Spleen (tissue), 11 donors: ENCODE measurements around the gene SMAD6. TPM values are rescaled to one million over a fixed set of nuclear protein-coding genes. Genes with fewer than 3 reads are reported as not detected.

ENCODE experiments used
- DNase-seq: peaks from one replicate; pipeline ENCODE4 v3.0.0-alpha.2; 2020
- H3K27ac ChIP-seq, 8 donors: fragments of 200-600 bp; sonication (generic) in 7 of 8; 1 replicate in 4 of 8; 2 replicates in 4 of 8; pipeline versions ENCODE4 v1.5.0 to v1.8.0; 2016 to 2021; ENCODE audit warnings: inconsistent platforms in 4 of 8, mild to moderate bottlenecking in 4 of 8, moderate library complexity in 1 of 8
- H3K27me3 ChIP-seq, 7 donors: fragments of 200-600 bp; sonication (generic) in 6 of 7; replicated peaks in 1 of 7; 1 replicate in 4 of 7; 2 replicates in 3 of 7; pipeline versions ENCODE4 v1.5.0 to v1.8.0; 2016 to 2021; ENCODE audit warnings: inconsistent platforms in 3 of 7, mild to moderate bottlenecking in 1 of 7
- H3K36me3 ChIP-seq, 6 donors: fragments of 200-600 bp; sonication (generic) in 5 of 6; 1 replicate in 4 of 6; 2 replicates in 2 of 6; pipeline versions ENCODE4 v1.5.0 to v1.8.0; 2016 to 2021; ENCODE audit warnings: inconsistent platforms in 2 of 6
- H3K4me1 ChIP-seq, 6 donors: fragments of 200-600 bp; sonication (generic) in 5 of 6; 1 replicate in 3 of 6; 2 replicates in 3 of 6; pipeline versions ENCODE4 v1.5.0 to v1.8.0; 2016 to 2021; ENCODE audit warnings: inconsistent platforms in 3 of 6
- H3K4me3 ChIP-seq, 8 donors: fragments of 200-600 bp; sonication (generic) in 7 of 8; 1 replicate in 4 of 8; 2 replicates in 4 of 8; pipeline versions ENCODE4 v1.5.0 to v1.8.0; 2016 to 2021; ENCODE audit warnings: inconsistent platforms in 4 of 8, mild to moderate bottlenecking in 4 of 8, moderate library complexity in 2 of 8
- H3K9me3 ChIP-seq, 8 donors: fragments of 200-600 bp; sonication (generic) in 7 of 8; 1 replicate in 4 of 8; 2 replicates in 4 of 8; pipeline versions ENCODE4 v1.5.0 to v1.8.0; 2016 to 2021; ENCODE audit warnings: inconsistent platforms in 4 of 8
- POLR2A ChIP-seq, 3 donors: fragments of 450-650 bp; IDR thresholded peaks; one replicate each; pipeline ENCODE4 v1.5.1; 2017; ENCODE audit warnings: antibody characterized with exemption in 3 of 3, mild to moderate bottlenecking in 1 of 3
- POLR2AphosphoS5 ChIP-seq, 3 donors: sonication (generic); formaldehyde crosslinking; IDR thresholded peaks; one replicate each; pipeline ENCODE4 v1.5.1; 2017; ENCODE audit warnings: antibody characterized with exemption in 3 of 3
- WGBS, 5 donors: extraction: QIAGEN DNeasy Blood & Tissue Kit in 3 of 5; methylation state at CpG; one replicate each; pipeline versions ENCODE4 v1.1.5 to v1.1.7; 2013 to 2018; 5-methylcytosine and 5-hydroxymethylcytosine counted together
- intact Hi-C: fragments of 100-400 bp; cut with DNase I; formaldehyde crosslinking; loops from one replicate; pipeline ENCODE4 v1.15.0; 2023; ENCODE audit warnings: low total_unique reads
- polyA plus RNA-seq, 3 donors: library from polyadenylated mRNA; stranded (reverse); fragments of 200-250 nt; gene quantifications; one replicate each; pipeline ENCODE4 v1.2.1, GENCODE V29; 2013
- total RNA-seq, 7 donors: library from RNA; depleted of rRNA in 3 of 7; stranded (reverse); fragments of >200 nt in 3 of 7; fragmentation: NEBNext Ultra II Directional in 4 of 7; extraction: Animal tissue kit (Norgen Biotek cat#: 25700) in 4 of 7; gene quantifications; one replicate each; pipeline versions ENCODE4 v1.1.0 to v1.2.1, GENCODE V29; 2016 to 2021
- TF ChIP-seq, protein P1 (sequence below), 11 experiments: fragments of 200-600 bp in 7 of 11; fragments of 450-650 bp in 4 of 11; sonication (generic) in 4 of 11; IDR thresholded peaks in 8 of 11; conservative IDR thresholded peaks in 3 of 11; 1 replicate in 7 of 11; 2 replicates in 4 of 11; pipeline versions ENCODE4 v1.4.0 to v1.8.0; 2016 to 2021; ENCODE audit warnings: antibody characterized with exemption in 11 of 11, inconsistent platforms in 4 of 11, mild to moderate bottlenecking in 1 of 11
- donor health status: healthy with polysubstance abuse.
- donor health status: DM: no; HTN: no; CAD: no; lungs with moderate emphysema.
- donor health status: DM: no; HTN: no; CAD: no.
- donor health status: Bipolar disorder and iron deficiency.
- donor health status: healthy.
- donor health status: DM: no; HTN: no; CAD: no.
- donor health status: DM: yes; HTN: yes; CAD: no.

Gene SMAD6
- total and polyA plus RNA-seq, 10 donors = 0.72 to 14.0 (median 4.8) TPM

DNA sequence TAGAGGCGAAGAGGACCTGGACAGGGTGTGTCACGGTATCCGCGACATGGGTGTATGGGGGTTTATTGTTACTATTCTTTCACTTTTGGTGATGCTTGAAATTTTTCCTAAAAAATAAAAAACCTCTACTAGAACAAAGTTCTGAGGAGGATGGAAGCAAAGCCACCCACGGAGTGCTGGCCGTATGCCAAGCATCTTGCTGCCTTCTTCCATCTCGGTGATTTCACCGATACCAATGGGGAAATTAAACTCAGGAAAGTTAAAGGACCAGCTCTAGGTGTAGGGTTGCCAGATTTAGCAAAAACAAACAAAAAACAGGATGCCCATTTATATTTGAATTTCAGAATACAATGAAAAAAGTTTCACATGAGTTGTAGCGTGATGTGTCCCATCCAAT is 33.9 kb downstream of the SMAD6 start:
- TF ChIP-seq POLR2A (IDR thresholded peaks at IDR 0.05) (no peak), POLR2AphosphoS5 (IDR thresholded peaks at IDR 0.05) (no peak)
- TF ChIP-seq, protein P1, sequence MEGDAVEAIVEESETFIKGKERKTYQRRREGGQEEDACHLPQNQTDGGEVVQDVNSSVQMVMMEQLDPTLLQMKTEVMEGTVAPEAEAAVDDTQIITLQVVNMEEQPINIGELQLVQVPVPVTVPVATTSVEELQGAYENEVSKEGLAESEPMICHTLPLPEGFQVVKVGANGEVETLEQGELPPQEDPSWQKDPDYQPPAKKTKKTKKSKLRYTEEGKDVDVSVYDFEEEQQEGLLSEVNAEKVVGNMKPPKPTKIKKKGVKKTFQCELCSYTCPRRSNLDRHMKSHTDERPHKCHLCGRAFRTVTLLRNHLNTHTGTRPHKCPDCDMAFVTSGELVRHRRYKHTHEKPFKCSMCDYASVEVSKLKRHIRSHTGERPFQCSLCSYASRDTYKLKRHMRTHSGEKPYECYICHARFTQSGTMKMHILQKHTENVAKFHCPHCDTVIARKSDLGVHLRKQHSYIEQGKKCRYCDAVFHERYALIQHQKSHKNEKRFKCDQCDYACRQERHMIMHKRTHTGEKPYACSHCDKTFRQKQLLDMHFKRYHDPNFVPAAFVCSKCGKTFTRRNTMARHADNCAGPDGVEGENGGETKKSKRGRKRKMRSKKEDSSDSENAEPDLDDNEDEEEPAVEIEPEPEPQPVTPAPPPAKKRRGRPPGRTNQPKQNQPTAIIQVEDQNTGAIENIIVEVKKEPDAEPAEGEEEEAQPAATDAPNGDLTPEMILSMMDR (IDR thresholded peaks at IDR 0.05 in 8 of 11, conservative IDR thresholded peaks at IDR 0.05 in 3 of 11) = no peak
- WGBS, 5 donors = 75 to 80% (median 76%) methylated on average over 9 of the region's 9 CpGs
- DNase-seq = no peak
- intact Hi-C loops = no loop called here
- Histone ChIP-seq H3K27me3 (no peaks in the 10 kb centered on the region), H3K4me3 (no peak overlapping the region), H3K9me3 (no peaks in the 10 kb centered on the region), H3K27ac (no peak overlapping the region), H3K4me1 (peaks cover 0 to 10% (median 4%) of the 10 kb centered on the region in 6 donors), H3K36me3 (no peaks in the 10 kb centered on the region)

DNA sequence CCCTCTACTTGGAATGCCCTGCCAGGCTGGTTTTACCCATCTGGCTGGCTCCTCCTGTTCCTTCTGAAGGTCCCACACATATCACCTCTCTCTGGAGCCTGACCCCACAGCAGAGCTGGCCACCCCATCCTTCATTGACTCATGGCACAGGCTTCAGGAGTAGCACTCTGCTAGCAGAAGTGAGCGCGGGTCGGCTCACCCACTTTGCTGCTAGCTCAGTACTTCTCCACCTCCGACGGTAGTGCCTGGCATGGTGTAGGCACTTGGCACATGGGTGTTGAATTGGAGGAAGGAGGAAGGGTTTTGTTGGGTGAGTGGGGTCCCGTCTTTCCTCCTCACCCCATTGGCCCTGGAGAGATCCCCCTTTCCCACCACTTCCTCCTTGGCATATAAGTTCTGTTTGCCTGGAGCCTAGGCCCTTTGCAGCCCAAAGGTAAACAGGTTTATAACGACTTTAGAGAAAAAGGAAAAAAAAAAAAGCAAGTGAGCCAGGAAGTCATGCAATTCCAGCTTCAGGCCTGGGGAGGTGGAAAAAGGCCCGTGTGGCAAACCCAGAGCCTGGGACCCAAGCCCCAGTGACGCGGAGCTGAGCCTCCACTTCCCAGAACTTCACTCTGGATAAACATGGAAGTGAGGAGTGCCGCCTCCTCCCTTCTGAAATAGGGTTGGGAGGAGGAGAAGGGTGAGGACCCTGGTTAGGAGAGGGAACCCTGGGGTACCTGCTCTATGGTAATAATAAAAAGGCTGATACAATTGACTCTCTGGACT is 35.4 kb downstream of the SMAD6 start:
- WGBS, 5 donors = 86 to 95% (median 90%) methylated on average over 11 of the region's 11 CpGs
- Histone ChIP-seq H3K36me3 (no peaks in the 10 kb centered on the region), H3K27me3 (no peaks in the 10 kb centered on the region), H3K4me3 (no peak overlapping the region), H3K9me3 (no peaks in the 10 kb centered on the region), H3K27ac (no peak overlapping the region), H3K4me1 (peaks cover 0 to 11% (median 4%) of the 10 kb centered on the region in 6 donors)
- DNase-seq = no peak
- no peak for TF ChIP-seq POLR2A (IDR thresholded peaks at IDR 0.05)
- TF ChIP-seq, protein P1 (IDR thresholded peaks at IDR 0.05 in 8 of 11, conservative IDR thresholded peaks at IDR 0.05 in 3 of 11) = no peak
- no peak for TF ChIP-seq POLR2AphosphoS5 (IDR thresholded peaks at IDR 0.05)
- intact Hi-C loops = no loop called here

DNA sequence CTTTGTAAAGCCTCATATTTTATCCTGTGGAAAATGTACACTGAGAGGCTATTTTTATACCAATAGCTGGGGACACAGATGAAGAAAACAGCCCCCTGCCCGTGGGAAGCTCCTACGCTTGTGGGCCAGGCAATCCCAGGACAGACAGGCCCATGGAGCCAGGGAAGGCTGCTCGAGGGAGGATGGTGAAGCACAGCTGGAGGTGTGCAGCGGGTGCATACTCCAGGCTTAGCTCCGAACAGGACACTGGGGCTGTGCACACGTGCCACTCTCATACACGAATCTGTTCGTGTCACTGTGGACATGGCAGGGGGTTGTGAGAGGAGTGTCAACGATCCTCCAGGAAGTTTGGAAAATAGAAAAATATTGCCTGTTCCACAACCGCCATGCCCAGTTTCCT is 36.1 kb downstream of the SMAD6 start:
- H3K27ac ChIP-seq = no peak overlapping the region
- DNase-seq = no peak
- H3K4me1 ChIP-seq = peaks cover 0 to 11% (median 4%) of the 10 kb centered on the region in 6 donors

DNA sequence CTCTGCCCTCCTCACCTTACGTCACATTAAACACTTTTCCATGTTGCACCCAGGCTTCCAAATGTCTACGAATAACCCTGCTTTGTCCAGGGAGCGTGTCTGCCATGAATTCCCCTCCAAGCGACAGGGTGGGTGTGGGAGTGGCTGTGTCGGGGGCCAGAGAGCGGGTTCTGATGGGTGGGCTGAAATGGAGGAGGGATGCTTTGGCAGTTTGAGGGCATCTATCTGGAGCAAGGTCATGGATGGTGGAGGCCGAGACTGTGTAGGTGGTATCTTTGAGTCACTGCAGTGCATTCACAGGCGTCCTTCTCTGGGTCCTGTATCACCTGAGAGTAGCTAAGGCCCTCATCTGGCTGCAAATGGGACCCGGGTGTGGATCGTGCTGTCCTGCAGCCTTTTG is 36.6 kb downstream of the SMAD6 start:
- Histone ChIP-seq H3K9me3 (no peaks in the 10 kb centered on the region), H3K27ac (no peak overlapping the region), H3K27me3 (no peaks in the 10 kb centered on the region), H3K36me3 (no peaks in the 10 kb centered on the region), H3K4me3 (no peak overlapping the region), H3K4me1 (peaks cover 0 to 12% (median 4%) of the 10 kb centered on the region in 6 donors)
- 85 to 92% (median 90%) methylated on average over 10 of the region's 10 CpGs for WGBS, 5 donors
- no peak for TF ChIP-seq POLR2AphosphoS5 (IDR thresholded peaks at IDR 0.05)
- TF ChIP-seq, protein P1 (IDR thresholded peaks at IDR 0.05 in 8 of 11, conservative IDR thresholded peaks at IDR 0.05 in 3 of 11) = no peak
- TF ChIP-seq POLR2A (IDR thresholded peaks at IDR 0.05) = no peak
- intact Hi-C loops = no loop called here
- no peak for DNase-seq

More for the DNA sequence above, 36.1 kb downstream of the SMAD6 start:
- WGBS, 5 donors = 85 to 89% (median 87%) methylated on average over 10 of the region's 10 CpGs
- Histone ChIP-seq H3K9me3 (no peaks in the 10 kb centered on the region), H3K27me3 (no peaks in the 10 kb centered on the region), H3K36me3 (no peaks in the 10 kb centered on the region), H3K4me3 (no peak overlapping the region)
- TF ChIP-seq POLR2A (IDR thresholded peaks at IDR 0.05) (no peak), POLR2AphosphoS5 (IDR thresholded peaks at IDR 0.05) (no peak)
- TF ChIP-seq, protein P1 (IDR thresholded peaks at IDR 0.05 in 8 of 11, conservative IDR thresholded peaks at IDR 0.05 in 3 of 11) = no peak
- intact Hi-C loops = no loop called here
